Tibial artery (tissue), 4 donors: ENCODE measurements around the gene C13orf46.

Experiments
- DNase-seq, 2 donors: peaks; one replicate each; pipeline ENCODE4 v3.0.0-alpha.2; 2019
- H3K27ac ChIP-seq, 2 donors: fragments of 200-600 bp; sonication (generic) in 1 of 2; 1 replicate in 1 of 2; 2 replicates in 1 of 2; pipeline ENCODE4 v1.5.1; 2018 to 2019; ENCODE audit warnings: mild to moderate bottlenecking in 1 of 2
- H3K27me3 ChIP-seq, 2 donors: fragments of 200-600 bp; sonication (generic) in 1 of 2; one replicate each; pipeline versions ENCODE4 v1.5.1 to v1.6.0; 2016 to 2019
- H3K36me3 ChIP-seq, 3 donors: fragments of 200-600 bp; sonication (generic) in 2 of 3; one replicate each; pipeline ENCODE4 v1.5.1; 2016 to 2019; ENCODE audit warnings: mild to moderate bottlenecking in 2 of 3
- H3K4me1 ChIP-seq, 4 donors: fragments of 200-600 bp; sonication (generic) in 2 of 4; 1 replicate in 3 of 4; 2 replicates in 1 of 4; pipeline ENCODE4 v1.5.1; 2016 to 2019
- H3K4me3 ChIP-seq, 2 donors: fragments of 200-600 bp; sonication (generic) in 1 of 2; 1 replicate in 1 of 2; 2 replicates in 1 of 2; pipeline ENCODE4 v1.5.1; 2018 to 2019; ENCODE audit warnings: mild to moderate bottlenecking in 2 of 2
- H3K9me3 ChIP-seq, 3 donors: fragments of 200-600 bp; sonication (generic) in 1 of 3; one replicate each; pipeline ENCODE4 v1.5.1; 2016 to 2019
- intact Hi-C: fragments of 100-400 bp; cut with DNase I; formaldehyde crosslinking; loops from one replicate; pipeline ENCODE4 v1.15.0; 2023; ENCODE audit warnings: low total_unique reads
- TF ChIP-seq, protein P1 (sequence below), 2 experiments: fragments of 200-600 bp in 1 of 2; fragments of 450-650 bp in 1 of 2; IDR thresholded peaks; one replicate each; pipeline ENCODE4 v1.5.1; 2017 to 2019; ENCODE audit warnings: antibody characterized with exemption in 2 of 2, mild to moderate bottlenecking in 1 of 2, moderate library complexity in 1 of 2

C13orf46 gene

DNA sequence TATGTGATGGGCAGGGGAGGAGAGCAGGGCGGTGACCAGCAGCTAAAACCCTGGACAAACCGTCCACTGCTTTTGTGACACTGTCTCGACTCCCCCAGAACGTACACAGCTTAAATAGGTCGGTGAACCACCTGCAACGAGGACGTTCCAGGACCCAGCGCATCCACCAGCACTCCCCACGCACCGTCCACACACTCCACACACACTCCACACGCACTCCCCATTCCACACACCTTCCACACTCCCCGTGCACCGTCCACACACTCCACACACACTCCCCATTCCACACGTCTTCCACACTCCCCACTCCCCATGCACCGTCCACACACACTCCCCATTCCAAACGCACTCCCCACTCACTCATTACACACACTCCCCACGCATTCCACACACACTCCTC is 38.3 kb upstream of the C13orf46 start:
- TF ChIP-seq, protein P1, sequence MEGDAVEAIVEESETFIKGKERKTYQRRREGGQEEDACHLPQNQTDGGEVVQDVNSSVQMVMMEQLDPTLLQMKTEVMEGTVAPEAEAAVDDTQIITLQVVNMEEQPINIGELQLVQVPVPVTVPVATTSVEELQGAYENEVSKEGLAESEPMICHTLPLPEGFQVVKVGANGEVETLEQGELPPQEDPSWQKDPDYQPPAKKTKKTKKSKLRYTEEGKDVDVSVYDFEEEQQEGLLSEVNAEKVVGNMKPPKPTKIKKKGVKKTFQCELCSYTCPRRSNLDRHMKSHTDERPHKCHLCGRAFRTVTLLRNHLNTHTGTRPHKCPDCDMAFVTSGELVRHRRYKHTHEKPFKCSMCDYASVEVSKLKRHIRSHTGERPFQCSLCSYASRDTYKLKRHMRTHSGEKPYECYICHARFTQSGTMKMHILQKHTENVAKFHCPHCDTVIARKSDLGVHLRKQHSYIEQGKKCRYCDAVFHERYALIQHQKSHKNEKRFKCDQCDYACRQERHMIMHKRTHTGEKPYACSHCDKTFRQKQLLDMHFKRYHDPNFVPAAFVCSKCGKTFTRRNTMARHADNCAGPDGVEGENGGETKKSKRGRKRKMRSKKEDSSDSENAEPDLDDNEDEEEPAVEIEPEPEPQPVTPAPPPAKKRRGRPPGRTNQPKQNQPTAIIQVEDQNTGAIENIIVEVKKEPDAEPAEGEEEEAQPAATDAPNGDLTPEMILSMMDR (IDR thresholded peaks at IDR 0.05), result no peak
- DNase-seq, result no peak
- Histone ChIP-seq H3K36me3 (peaks cover 28 to 79% (median 73%) of the 10 kb centered on the region in 3 donors), H3K27ac (no peak overlapping the region), H3K27me3 (no peaks in the 10 kb centered on the region), H3K9me3 (no peaks in the 10 kb centered on the region), H3K4me3 (no peak overlapping the region), H3K4me1 (no peaks in the 10 kb centered on the region)
- intact Hi-C loops, result no loop called here

DNA sequence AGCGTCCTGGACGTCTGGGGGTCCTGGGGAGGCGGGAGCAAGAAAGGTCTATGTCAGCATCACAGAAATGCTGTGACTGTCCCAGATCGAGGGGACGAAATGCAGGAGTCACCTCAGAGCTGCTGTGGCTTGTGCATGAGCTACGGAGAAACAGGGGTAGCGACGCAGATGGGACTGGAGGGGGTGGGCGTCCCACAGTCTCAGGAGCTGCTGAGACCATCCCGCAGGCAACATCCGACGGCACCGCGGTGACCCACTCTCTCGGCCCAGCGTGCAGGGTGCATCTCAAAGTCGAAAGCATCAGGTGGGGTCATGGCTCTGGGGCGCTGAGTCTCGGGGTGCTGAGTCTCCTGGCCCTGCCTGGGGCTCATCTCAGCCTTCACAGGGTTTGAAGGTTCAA is 37.4 kb upstream of the C13orf46 start:
- no peaks in the 10 kb centered on the region for H3K4me1 ChIP-seq
- no peak for DNase-seq
- no peaks in the 10 kb centered on the region for H3K27me3 ChIP-seq
- intact Hi-C loops, result no loop called here
- peaks cover 27 to 70% (median 64%) of the 10 kb centered on the region in 3 donors for H3K36me3 ChIP-seq
- H3K4me3 ChIP-seq, result no peak overlapping the region
- TF ChIP-seq, protein P1 (IDR thresholded peaks at IDR 0.05), result no peak
- no peaks in the 10 kb centered on the region for H3K9me3 ChIP-seq
- no peak overlapping the region for H3K27ac ChIP-seq

DNA sequence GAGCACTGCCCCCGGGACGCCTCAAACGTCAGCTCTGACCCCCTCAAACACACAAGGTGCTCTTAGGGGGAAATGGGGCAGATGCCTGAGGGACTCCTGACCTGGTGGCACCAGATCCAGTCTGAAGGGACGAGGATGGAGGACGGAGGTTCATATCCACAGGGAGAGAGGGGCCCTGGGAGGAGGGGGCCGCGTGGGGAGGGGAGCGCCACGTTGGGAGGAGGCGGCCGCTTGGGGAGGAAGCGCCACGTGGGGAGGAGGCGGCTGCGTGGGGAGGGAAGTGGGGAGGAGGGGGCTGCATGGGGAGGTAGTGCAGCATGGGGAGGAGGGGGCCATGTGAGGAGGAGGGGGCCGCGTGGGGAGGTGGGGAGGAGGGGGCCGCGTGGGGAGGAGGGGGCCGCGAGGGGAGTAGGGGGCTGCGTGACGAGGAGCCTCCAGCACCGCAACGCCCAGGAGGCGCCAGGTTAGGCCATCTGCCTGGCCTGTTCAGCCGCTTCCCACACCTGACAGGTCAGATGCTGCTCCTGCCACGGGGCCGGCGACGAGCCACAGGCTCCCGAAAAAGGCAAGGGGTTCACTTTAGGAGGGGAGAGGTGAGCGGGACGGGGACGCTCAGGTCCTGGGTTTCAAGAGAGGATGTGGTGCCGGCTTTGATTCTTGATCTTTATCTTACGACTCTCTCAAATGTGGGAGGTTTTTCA is 36.7 kb upstream of the C13orf46 start:
- intact Hi-C loops, result no loop called here
- H3K9me3 ChIP-seq, result no peaks in the 10 kb centered on the region
- no peaks in the 10 kb centered on the region for H3K4me1 ChIP-seq
- H3K27ac ChIP-seq, result no peak overlapping the region
- peak in 1 of 2 donors; percentile 57 for DNase-seq
- no peak overlapping the region for H3K4me3 ChIP-seq
- H3K36me3 ChIP-seq, result peaks cover 22 to 64% (median 57%) of the 10 kb centered on the region in 3 donors
- no peaks in the 10 kb centered on the region for H3K27me3 ChIP-seq
- TF ChIP-seq, protein P1 (IDR thresholded peaks at IDR 0.05), result no peak

DNA sequence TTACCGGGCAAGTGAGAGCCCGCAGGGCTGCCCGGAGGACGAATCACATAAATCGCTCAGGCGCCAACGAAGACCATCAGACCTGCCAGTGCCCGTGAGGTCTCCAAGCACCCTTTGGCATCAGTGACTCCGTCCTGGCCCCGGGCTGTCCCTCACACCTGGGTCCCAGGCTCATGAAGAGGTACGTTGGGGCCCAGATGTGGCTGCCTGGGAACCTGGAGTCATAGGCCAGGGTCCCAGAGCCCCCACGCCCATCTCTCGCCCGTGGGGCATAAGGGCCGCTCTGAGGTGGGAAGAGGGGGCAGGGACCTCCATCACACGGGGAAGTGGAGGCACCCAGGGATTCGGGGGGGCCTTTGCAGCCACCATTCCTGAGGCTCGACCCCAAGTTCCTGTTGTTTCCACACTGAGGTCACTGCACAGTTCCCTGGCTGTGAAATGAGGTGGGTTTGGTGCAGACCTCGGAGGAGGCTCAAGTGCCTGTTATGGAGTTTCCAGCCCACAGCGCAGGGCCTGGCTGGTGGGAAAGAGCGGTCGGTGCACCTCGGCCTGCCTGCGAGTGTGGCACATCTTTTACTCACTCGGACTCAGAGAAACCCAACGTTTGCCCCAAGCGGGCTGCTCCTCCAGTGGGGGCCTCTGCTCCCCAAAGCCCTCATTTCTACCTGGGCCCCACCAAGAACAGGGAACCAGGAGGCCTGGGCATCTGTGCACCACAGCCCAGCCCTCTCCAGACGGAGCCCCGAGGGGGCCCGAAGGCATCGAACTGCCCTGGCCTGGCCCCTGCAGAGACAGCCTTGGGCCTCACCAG is 35.9 kb upstream of the C13orf46 start:
- intact Hi-C loops, result no loop called here
- Histone ChIP-seq H3K4me3 (no peak overlapping the region), H3K27ac (no peak overlapping the region), H3K27me3 (no peaks in the 10 kb centered on the region), H3K4me1 (no peaks in the 10 kb centered on the region), H3K9me3 (no peaks in the 10 kb centered on the region), H3K36me3 (peaks cover 17 to 64% (median 50%) of the 10 kb centered on the region in 3 donors)
- DNase-seq, result peak in 1 of 2 donors; percentile 55
- TF ChIP-seq, protein P1 (IDR thresholded peaks at IDR 0.05), result no peak

DNA sequence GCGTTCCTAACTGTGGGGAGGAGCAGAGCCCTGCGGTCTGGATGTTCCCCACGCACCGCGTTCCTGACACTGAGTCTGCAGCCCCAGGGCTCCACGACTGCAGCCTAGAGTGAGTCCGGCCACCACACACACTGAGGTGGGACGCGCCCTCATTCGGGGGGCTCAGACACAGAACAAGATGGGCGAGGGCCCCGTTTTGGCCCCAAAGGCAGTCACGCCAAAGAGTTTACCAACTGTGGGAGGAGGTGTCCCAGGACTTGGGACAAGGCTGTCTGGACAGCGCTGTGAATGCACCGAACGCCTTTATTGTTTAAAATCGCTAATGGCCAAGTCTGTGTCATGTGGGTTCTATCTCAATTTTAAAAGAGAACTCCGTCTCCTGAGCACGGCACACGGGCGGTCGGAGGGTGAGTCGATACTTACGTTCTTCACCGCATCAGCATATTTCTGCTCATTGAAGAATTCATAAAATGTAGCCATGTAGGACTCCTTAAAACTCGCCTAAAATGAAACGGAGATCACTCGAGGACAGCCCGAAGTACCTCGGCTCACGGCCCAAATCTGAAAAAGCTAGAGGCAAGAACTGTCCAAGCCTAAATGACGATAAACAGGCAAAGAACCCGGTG is 35.2 kb upstream of the C13orf46 start:
- no peak overlapping the region for H3K4me3 ChIP-seq
- no peak overlapping the region for H3K27ac ChIP-seq
- intact Hi-C loops, result no loop called here
- H3K27me3 ChIP-seq, result no peaks in the 10 kb centered on the region
- H3K36me3 ChIP-seq, result peaks cover 13 to 61% (median 43%) of the 10 kb centered on the region in 3 donors
- H3K9me3 ChIP-seq, result no peaks in the 10 kb centered on the region
- peak in 1 of 2 donors; percentile 59 for DNase-seq
- TF ChIP-seq, protein P1 (IDR thresholded peaks at IDR 0.05), result no peak
- no peaks in the 10 kb centered on the region for H3K4me1 ChIP-seq
